CD4-positive, alpha-beta T cell treated with Interleukin-4 for 4 hours (primary cell): ENCODE data around the gene EPB41L4B.
"Not testable (repeated sequence)": the region's sequence is repeated elsewhere in the genome, so short reads cannot be mapped to it uniquely, and the experiment has no call there.

Source experiments
- DNase-seq: peaks from one replicate; pipeline ENCODE4 v3.0.0-alpha.2; 2020

EPB41L4B gene

DNA sequence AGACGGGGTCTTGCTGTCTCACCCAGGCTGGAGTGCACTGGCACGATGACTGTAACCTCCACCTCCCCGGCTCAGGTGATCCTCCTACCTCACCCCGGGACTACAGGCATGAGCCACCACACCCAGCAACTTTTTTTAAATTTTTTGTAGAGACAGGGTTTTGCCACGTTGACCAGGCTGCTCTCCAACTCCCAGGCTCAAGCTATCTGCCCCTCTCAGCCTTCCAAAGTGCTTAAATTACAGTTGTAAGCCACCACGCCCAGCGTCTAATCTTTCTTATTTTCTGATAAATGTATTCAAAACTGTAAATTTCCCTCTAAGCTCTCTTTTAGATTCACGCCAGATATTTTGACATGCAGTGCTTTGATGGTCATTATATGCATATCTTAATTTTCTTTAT is 164.2 kb downstream of the EPB41L4B start:
- no peak for DNase-seq

GRCh38 chr9:109150925-109151545 is 169.8 kb downstream of the EPB41L4B start:
- no peak for DNase-seq

DNA sequence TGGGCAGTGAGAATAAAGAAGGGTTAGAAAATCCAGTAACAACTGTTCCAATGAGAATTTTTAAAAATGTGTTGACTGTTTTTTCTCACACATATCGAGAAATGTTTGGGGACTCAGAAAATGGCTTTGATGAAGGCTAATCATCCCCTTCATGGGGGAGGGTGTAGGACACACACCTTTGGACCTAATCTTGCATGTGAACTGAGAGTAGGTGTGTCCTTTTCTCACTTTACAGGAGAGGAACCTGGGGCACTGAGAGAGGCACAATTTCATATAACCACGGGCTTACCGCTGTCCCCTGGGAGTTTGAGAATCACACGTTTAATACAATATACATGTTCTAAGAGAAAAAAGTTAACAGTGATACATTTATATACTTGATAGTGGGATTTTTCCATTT is 171.1 kb downstream of the EPB41L4B start:
- no peak for DNase-seq

DNA sequence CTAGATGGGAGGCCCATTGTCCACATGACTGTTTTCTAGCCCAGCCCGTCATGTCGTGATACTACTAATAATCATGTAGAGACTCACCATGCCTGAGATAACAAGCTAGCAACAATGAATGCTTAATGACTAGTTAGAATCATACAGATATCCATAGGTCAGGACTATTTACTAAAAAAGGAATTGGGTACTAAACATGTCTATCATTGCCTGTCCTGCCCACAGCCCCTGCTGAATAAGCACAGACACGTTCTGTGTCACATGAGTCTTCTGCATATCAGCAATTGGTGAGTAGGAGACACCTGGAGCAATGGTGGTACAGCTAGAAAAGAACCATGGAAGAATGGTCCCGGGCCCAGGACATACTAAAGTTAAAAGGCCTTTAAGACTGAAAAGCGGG is 171.8 kb downstream of the EPB41L4B start:
- no peak for DNase-seq

GRCh38 chr9:109145051-109145450 is 175.8 kb downstream of the EPB41L4B start:
- no peak for DNase-seq

GRCh38 chr9:109143881-109144562 is 176.8 kb downstream of the EPB41L4B start:
- DNase-seq: no peak

DNA sequence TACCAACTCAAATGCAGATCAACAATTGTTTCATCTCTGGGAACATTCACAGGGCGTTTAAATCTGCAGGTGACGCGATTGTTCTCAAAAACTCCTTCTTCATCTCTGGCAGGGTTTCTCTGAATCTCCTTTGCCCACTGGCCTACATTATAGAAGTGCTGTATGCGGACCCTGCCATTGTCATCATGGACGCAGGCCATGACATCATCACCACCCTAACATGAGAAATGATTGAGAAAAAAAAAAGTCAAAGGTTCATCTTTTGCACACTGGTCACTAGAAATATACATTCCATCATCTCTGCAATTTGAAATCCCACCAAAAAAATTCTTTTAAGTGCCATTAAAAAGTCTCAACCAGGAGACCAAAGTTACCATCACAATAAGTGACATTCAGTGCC is 179.5 kb downstream of the EPB41L4B start:
- no peak for DNase-seq

DNA sequence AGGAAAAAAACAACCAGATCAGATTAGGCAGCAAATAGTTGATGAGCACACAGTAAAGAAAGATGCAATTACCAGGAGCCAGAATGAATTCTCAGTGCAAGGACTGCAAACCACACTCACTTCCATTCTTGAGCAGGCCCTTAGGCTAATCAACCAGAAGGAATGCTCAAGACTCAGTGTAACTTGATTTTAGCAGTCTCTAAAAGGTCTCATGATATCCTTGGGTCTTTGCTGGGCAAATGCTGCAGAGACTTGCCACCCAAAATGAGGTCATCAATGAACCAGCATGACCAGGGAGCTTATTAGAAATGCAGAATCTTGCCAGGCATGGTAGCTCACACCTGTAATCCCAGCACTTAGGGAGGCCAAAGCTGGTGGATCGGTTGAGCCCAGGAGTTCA is 181.0 kb downstream of the EPB41L4B start:
- DNase-seq: no peak

DNA sequence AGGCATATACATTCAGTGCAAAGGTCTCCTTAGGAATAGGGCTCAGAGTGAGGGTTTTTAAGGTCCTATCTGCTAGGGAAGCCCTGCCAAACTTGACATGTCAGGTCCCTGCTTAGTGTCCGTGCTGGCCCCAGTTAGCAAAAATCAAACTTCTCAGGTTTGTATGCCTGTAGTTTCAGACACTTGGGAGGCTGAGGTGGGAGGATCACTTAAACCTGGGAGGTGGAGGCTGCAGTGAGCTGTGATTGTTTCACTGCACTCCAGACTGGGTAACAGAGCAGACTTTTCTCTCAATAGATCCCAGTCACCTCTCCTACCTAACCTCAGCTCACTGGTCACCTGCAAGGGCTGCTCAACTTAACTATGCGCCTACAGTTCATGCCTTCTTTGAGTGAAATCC is 182.4 kb downstream of the EPB41L4B start:
- DNase-seq: no peak

- DNase-seq: no peak
These were observed 186.7 kb downstream of the EPB41L4B start for GRCh38 chr9:109134167-109134578.

- no peak for DNase-seq
These were observed 187.3 kb downstream of the EPB41L4B start for GRCh38 chr9:109133533-109133932.

DNA sequence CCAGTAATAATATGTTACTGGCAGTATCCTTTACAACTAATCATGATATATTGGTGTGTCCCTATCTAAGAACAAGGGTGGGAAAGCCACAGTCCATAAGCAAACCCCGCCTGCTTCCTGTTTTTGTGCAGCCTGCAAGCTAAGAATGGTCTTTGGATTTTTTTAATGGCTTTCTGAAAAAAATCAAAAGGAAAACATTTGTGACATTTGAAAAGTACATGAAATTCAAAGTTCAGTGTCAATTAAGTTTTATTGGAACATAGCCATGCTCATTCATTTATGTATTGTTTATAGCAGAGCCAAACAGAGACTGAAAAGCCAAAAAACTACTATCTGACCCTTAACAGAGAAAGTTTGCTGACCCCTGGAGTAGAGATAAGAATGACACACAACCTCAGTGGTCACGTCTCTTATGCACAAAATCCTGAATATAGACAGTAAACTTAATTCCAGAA is 188.3 kb downstream of the EPB41L4B start:
- DNase-seq: no peak

GRCh38 chr9:109129470-109130197 is 191.2 kb downstream of the EPB41L4B start:
- DNase-seq: no peak

DNA sequence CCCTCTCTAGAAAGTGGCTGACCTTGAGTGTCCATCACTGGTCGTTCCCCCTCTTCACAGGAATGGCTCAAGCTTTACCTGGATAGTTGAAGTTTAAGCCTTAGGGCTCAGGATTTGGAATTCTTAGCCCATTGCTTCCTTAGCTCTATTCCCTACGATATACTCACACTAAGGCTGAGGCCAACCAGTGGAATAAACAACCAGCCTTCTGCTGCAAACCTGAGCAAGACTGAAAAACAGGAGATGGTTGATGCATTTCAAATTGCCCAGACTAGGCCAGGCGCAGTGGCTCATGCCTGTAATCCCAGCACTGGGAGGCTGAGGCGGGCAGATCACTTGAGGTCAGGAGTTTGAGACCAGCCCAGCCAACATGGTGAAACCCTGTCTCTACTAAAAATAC is 194.2 kb downstream of the EPB41L4B start:
- not testable (repeated sequence) for DNase-seq

GRCh38 chr9:109124121-109124520 is 196.7 kb downstream of the EPB41L4B start:
- no peak for DNase-seq

DNA sequence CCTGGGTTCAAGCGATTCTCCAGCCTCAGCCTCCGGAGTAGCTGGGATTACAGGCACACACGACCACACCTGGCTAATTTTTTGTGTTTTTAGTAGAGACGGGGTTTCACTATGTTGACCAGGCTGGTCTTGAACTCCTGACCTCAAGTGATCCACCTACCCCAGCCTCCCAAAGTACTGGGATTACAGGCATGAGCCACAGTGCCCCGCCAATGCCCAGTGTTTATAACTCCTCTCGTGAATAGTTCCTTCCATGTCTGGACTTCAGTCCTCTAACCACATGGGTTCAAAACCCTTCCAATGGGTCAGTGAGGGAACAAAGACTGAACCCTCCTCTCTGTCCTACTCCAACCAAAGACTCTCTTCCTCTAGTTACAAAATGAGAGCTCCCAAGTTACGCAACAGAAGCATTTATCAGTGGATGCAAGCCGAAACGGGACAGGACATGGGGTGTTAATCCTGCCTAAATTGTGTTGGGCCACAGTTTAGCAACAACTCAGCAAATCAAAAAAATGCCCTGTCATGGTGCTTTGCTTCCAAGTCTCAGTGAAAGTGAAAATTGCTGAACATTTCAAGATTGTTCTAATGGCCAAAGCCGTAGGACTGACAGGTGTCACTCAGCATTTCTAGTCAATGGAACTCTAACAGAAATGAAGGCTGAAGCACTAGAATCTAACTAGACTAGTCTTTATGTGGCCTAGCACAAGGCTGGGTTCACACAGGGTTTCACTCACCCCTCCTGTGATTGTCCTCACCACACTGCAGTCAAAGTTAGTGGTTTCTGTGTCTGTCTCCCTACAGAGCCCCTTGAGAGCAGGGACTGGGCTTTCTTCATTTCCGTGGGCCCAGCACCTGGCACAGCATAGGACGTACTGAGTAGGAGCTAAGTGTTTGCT is 197.9 kb downstream of the EPB41L4B start:
- no peak for DNase-seq
